SIG-M5 treated with dmso at 0.1 percent for 504 hours (cell line): Measurements from ENCODE around the gene MYO15B.

Experiments used
- DNase-seq: peaks from one replicate; lab custom pipeline; 2025; ENCODE audit not compliant: unreplicated experiment; lab: John Stamatoyannopoulos, UW

MYO15B gene

GRCh38 chr17:75602644-75603043 lies 15.0 kb downstream of the MYO15B start:
- no peak for DNase-seq

DNA sequence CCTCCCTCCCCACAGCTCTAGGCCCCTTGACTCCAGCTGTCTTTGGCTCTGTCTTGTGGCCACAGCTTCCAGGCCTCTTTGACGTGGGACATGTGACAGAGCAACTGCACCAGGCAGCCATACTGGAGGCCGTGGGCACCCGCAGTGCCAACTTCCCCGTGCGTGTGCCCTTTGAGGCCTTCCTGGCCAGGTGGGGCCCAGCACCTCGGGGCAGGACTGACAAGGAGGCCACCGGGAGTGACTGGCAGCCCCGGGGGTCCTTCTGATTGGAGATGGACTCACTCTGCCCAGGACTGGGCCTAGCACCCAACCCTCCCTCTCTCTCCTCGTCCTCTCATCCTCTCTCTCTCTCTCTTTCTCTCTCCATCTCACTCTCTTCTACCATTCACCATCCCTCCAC lies 15.5 kb downstream of the MYO15B start:
- no peak for DNase-seq

DNA sequence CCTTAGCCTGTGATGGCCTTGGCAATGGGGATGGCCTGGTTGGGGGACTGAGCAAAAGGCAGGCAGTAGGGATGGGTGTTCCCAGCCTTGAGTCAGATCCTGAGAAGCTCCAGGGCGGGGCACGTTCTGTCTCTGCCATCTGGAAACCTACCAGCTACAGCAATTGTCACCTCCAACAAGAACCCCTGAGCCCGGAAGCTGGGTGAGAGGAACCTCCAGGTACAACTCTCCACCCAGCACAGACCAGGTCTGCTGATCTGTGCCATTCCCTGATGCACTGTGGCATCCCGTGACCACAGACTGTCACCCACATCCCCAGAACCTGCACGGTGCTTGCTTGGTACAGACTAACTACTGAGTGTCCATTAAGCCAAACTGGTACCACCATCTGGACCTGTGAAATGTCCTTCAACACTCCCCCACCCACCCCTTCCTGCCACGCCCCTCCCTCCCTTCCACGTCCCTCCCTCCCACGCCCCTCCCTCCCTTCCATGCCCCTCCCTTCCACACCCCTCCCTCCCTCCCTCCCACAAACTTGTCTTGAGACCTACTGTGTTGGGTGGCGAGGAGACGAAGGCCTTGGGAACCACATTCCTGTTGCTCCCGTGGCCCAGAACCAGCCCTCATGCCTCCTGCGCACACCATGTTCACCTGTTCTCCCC lies 16.6 kb downstream of the MYO15B start:
- DNase-seq, result no peak

DNA sequence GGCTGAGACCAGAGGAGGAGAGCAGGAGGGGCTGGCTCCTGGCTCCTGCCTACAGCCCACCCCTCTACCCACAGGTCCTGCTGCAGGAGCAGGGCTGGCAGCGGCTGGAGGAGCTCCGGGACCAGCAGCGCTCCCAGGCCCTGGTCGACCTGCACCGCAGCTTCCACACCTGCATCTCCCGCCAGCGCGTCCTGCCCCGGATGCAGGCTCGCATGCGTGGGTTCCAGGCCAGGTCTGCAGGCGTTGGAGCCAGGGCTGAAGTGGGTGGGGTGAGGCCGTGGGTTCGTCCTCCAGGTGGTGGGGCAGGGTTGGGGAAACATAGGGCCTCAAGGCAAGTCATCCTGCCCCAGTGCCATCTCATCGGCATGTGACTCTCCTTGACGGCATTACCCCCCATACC lies 18.2 kb downstream of the MYO15B start:
- DNase-seq, result no peak

- no peak for DNase-seq
Observed at GRCh38 chr17:75607086-75607485, 19.5 kb downstream of the MYO15B start.

- no peak for DNase-seq
Observed at GRCh38 chr17:75610103-75610984, 22.7 kb downstream of the MYO15B start.

GRCh38 chr17:75611851-75612429 lies 24.3 kb downstream of the MYO15B start:
- peak; percentile 12 for DNase-seq

DNA sequence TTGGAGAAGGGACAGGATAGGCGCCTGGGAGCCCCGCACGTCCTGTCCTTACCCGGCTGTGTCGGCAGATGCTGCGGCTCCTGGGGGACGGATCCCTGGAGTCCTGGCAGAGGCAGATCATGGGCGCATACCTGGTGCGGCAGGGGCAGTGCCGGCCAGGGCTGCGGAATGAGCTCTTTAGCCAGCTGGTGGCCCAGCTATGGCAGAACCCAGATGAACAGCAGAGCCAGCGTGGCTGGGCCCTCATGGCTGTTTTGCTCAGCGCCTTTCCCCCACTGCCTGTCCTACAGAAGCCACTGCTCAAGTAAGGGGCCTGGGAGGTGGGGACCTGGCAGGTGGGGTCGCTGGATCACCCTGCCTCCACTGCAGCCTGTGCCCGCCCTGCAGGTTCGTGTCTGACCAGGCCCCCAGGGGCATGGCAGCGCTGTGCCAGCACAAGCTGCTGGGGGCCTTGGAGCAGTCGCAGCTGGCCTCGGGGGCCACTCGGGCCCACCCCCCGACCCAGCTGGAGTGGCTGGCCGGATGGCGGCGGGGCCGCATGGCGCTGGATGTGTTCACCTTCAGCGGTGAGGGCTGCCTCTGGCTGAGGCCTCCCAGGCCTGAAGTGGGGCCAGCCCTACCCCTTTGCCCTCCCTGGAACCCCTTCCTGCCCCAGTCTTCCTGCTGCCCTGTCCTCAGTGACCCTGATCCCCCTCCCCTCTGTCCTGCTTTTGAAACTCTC lies 25.5 kb downstream of the MYO15B start:
- no peak for DNase-seq

DNA sequence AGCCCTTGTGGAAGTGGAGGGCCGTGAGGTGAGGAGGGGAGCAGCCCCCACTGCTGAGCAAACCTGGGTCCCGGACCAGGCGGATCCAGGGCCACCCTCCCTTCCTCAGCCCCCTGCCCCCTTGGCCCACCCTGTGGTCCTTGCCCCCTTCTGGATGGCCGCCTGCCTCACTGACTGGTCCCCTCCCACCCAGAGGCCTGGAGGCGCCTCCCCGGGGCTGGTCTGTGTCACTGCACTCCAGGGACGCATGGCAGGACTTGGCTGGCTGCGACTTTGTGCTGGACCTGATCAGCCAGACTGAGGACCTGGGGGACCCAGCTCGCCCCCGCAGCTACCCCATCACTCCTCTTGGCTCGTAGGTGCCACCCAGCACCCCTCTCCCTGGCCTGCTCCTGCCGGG lies 26.4 kb downstream of the MYO15B start:
- DNase-seq, result no peak

GRCh38 chr17:75614556-75615270 lies 27.1 kb downstream of the MYO15B start:
- DNase-seq, result no peak

DNA sequence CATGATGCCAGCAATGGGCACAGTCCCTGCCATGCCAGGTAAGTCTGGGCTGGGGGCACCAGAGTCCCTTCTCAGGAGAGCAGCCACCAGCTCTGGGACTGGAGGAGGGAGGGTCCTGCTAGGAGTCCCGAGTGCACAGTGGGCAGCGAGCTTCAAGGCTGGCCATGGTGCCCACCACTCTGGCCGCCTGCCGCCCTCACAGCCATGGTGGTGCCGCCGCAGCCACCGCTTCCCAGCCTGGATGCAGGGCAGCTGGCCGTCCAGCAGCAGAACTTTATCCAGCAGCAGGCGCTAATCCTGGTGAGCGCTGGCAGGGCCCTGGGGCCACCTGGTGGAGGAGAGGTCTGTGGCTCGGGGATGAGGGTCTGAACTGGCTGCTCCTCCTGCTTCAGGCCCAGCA lies 27.7 kb downstream of the MYO15B start:
- no peak for DNase-seq

DNA sequence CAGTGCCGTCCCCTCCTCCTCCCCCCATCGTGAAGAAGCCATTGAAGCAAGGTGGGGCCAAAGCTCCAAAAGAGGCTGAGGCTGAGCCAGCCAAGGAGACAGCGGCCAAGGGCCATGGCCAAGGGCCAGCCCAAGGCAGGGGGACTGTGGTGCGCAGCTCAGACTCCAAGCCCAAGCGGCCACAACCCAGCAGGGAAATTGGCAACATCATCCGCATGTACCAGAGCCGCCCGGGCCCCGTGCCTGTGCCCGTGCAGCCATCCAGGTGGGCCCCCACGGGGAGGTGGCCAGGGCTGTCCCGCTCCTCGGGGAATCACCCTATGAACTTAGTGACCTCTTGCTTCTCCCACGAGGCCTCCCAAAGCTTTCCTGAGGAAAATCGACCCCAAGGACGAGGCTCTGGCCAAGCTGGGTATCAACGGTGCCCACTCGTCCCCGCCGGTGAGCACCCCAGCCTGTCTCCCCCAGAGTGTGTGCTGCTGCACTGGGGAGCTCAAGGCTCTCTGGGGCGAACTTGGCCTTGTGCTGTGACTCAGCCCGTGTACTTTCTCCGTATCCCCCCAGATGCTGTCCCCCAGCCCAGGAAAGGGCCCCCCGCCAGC lies 29.0 kb downstream of the MYO15B start:
- DNase-seq, result no peak

- DNase-seq, result no peak
Observed at GRCh38 chr17:75617218-75617617, 29.6 kb downstream of the MYO15B start.

- no peak for DNase-seq
Observed at GRCh38 chr17:75617675-75618074, 30.1 kb downstream of the MYO15B start.

- peak; percentile 39 for DNase-seq
Observed at GRCh38 chr17:75619506-75620431, 32.2 kb downstream of the MYO15B start.

GRCh38 chr17:75621489-75621888 lies 33.9 kb downstream of the MYO15B start:
- DNase-seq, result no peak

GRCh38 chr17:75622076-75622475 lies 34.5 kb downstream of the MYO15B start:
- DNase-seq, result no peak

- no peak for DNase-seq
Observed at GRCh38 chr17:75622771-75623273, 35.2 kb downstream of the MYO15B start.

GRCh38 chr17:75623386-75623785 lies 35.8 kb downstream of the MYO15B start:
- DNase-seq, result no peak
